H1 (cell line): ENCODE measurements around the gene NDUFS7. TPM values are rescaled to one million over a fixed set of nuclear protein-coding genes. Genes with fewer than 3 reads are reported as not detected.

Experiments used
- CTCF ChIA-PET: fragments of 300-600 bp; sonication (Branson Sonifier 250); formaldehyde crosslinking; loops from one replicate; lab custom pipeline; 2021; ENCODE audit not compliant: partially characterized antibody; lab: Charles Lee
- POLR2A ChIA-PET: fragments of 300-600 bp; sonication (Branson Sonifier 250); formaldehyde crosslinking; loops from one replicate; lab custom pipeline; 2021; ENCODE audit warnings: inconsistent platforms; ENCODE audit not compliant: partially characterized antibody; lab: Charles Lee
- DNase-seq, 2 experiments: peaks; one replicate each; pipeline versions ENCODE4 v3.0.0 to v3.0.0-alpha.2; 2010 to 2022; ENCODE audit warnings: low spot score in 2 of 2, low read depth in 1 of 2, mixed read lengths in 1 of 2
- FAIRE-seq: peaks from 2 replicates; lab custom pipeline; 2011; peaks lifted over from hg19 to GRCh38; lab: Jason Lieb, UNC
- H2AFZ ChIP-seq: 2 replicates; pipeline ENCODE4 v1.8.1; 2012; ENCODE audit warnings: low read length, inconsistent platforms
- H2AK5ac ChIP-seq: 2 replicates; pipeline ENCODE4 v1.6.1; 2013; ENCODE audit warnings: low read depth, low read length
- H2BK120ac ChIP-seq: replicated peaks from 2 replicates; pipeline ENCODE3; 2013; ENCODE audit warnings: low read depth, low read length, inconsistent platforms
- H2BK12ac ChIP-seq: 2 replicates; pipeline ENCODE4 v1.6.1; 2013; ENCODE audit warnings: low read depth, low read length
- H2BK15ac ChIP-seq: 2 replicates; pipeline ENCODE4 v1.6.1; 2013; ENCODE audit warnings: low read length
- H2BK20ac ChIP-seq: 2 replicates; pipeline ENCODE4 v1.6.1; 2013; ENCODE audit warnings: low read length
- H2BK5ac ChIP-seq: 2 replicates; pipeline ENCODE4 v1.6.1; 2013; ENCODE audit warnings: low read depth, low read length
- H3K14ac ChIP-seq: 2 replicates; pipeline ENCODE4 v1.6.1; 2013; ENCODE audit warnings: inconsistent platforms; ENCODE audit not compliant: insufficient read length
- H3K18ac ChIP-seq: 2 replicates; pipeline ENCODE4 v1.6.1; 2013; ENCODE audit warnings: low read length; ENCODE audit errors: extremely low read depth
- H3K23ac ChIP-seq: 2 replicates; pipeline ENCODE4 v1.6.1; 2013; ENCODE audit warnings: inconsistent platforms; ENCODE audit not compliant: insufficient read length
- H3K23me2 ChIP-seq: 2 replicates; pipeline ENCODE4 v1.6.1; 2013; ENCODE audit warnings: low read depth, low read length
- H3K27ac ChIP-seq: 2 replicates; pipeline ENCODE4 v1.6.1; 2011; ENCODE audit warnings: low read depth, low read length, inconsistent platforms
- H3K27me3 ChIP-seq, 4 experiments: replicated peaks in 1 of 4; 1 replicate in 1 of 4; 2 replicates in 3 of 4; pipeline versions ENCODE4 v1.6.1 to v1.8.1; 2011 to 2013; ENCODE audit warnings: low read length in 3 of 4, mild to moderate bottlenecking in 3 of 4, inconsistent platforms in 2 of 4, mixed read lengths in 2 of 4, moderate library complexity in 1 of 4; ENCODE audit not compliant: control insufficient read depth in 3 of 4, insufficient read depth in 3 of 4; ENCODE audit errors: extremely low read depth in 1 of 4
- H3K36me3 ChIP-seq, 4 experiments: 2 replicates each; pipeline versions ENCODE4 v1.6.1 to v1.8.1; 2011 to 2013; ENCODE audit warnings: mild to moderate bottlenecking in 4 of 4, low read length in 3 of 4, moderate library complexity in 2 of 4, control low read depth in 1 of 4, inconsistent platforms in 1 of 4; ENCODE audit not compliant: insufficient read depth in 4 of 4, control insufficient read depth in 2 of 4
- H3K4ac ChIP-seq: replicated peaks from 2 replicates; pipeline ENCODE3; 2013; ENCODE audit warnings: low read length, low read depth, mixed read lengths, inconsistent platforms; ENCODE audit not compliant: insufficient read length
- H3K4me1 ChIP-seq, 4 experiments: replicated peaks in 1 of 4; 1 replicate in 1 of 4; 2 replicates in 3 of 4; pipeline versions ENCODE4 v1.6.1 to v1.8.1; 2011 to 2013; ENCODE audit warnings: low read length in 3 of 4, inconsistent platforms in 2 of 4, mixed read lengths in 1 of 4; ENCODE audit not compliant: insufficient read depth in 4 of 4, control insufficient read depth in 3 of 4
- H3K4me2 ChIP-seq, 2 experiments: 2 replicates each; pipeline versions ENCODE4 v1.6.1 to v1.8.1; 2011 to 2013; ENCODE audit warnings: low read depth in 2 of 2, low read length in 2 of 2, control low read depth in 1 of 2, inconsistent platforms in 1 of 2, mild to moderate bottlenecking in 1 of 2; ENCODE audit not compliant: insufficient read depth in 1 of 2
- H3K4me3 ChIP-seq, 4 experiments: fragments of 200-600, 300-600 bp in 1 of 4; sonication (generic), shearing (Covaris generic), sonication (Bioruptor Twin) in 1 of 4; 2 replicates each; pipeline versions ENCODE4 v1.5.1 to v1.8.1; 2011 to 2016; ENCODE audit warnings: low read length in 4 of 4, low read depth in 3 of 4, control low read depth in 2 of 4, inconsistent platforms in 2 of 4, mild to moderate bottlenecking in 2 of 4, mixed read lengths in 1 of 4, moderate library complexity in 1 of 4; ENCODE audit not compliant: insufficient read depth in 2 of 4; ENCODE audit errors: extremely low read depth in 1 of 4
- H3K56ac ChIP-seq: replicated peaks from 2 replicates; pipeline ENCODE3; 2013; ENCODE audit warnings: low read depth, mild to moderate bottlenecking, mixed read lengths, low read length, inconsistent platforms; ENCODE audit not compliant: insufficient read length
- H3K79me1 ChIP-seq: 2 replicates; pipeline ENCODE4 v1.6.1; 2013; ENCODE audit warnings: low read depth, low read length, control low read depth
- H3K79me2 ChIP-seq, 2 experiments: 2 replicates each; pipeline versions ENCODE4 v1.6.1 to v1.8.1; 2012 to 2013; ENCODE audit warnings: low read length in 2 of 2, mild to moderate bottlenecking in 2 of 2, inconsistent platforms in 1 of 2; ENCODE audit not compliant: insufficient read depth in 2 of 2, control insufficient read depth in 1 of 2
- H3K9ac ChIP-seq, 4 experiments: replicated peaks in 1 of 4; 1 replicate in 1 of 4; 2 replicates in 3 of 4; pipeline versions ENCODE4 v1.6.1 to v1.8.1; 2011 to 2013; ENCODE audit warnings: low read depth in 3 of 4, low read length in 3 of 4, control low read depth in 2 of 4, mild to moderate bottlenecking in 2 of 4, moderate library complexity in 2 of 4, inconsistent platforms in 1 of 4; ENCODE audit errors: extremely low read depth in 1 of 4
- H3K9me3 ChIP-seq, 2 experiments: 2 replicates each; pipeline versions ENCODE4 v1.6.1 to v1.8.1; 2012 to 2013; ENCODE audit warnings: mild to moderate bottlenecking in 2 of 2, moderate library complexity in 2 of 2, control low read depth in 1 of 2, inconsistent platforms in 1 of 2, low read depth in 1 of 2, low read length in 1 of 2, mixed read lengths in 1 of 2; ENCODE audit not compliant: insufficient read depth in 2 of 2
- H4K20me1 ChIP-seq, 2 experiments: replicated peaks in 1 of 2; 2 replicates each; pipeline versions ENCODE3 to v1.8.1; 2011 to 2013; ENCODE audit warnings: inconsistent platforms in 2 of 2, low read length in 2 of 2, mild to moderate bottlenecking in 1 of 2; ENCODE audit not compliant: insufficient read depth in 2 of 2, control insufficient read depth in 1 of 2
- H4K5ac ChIP-seq: 2 replicates; pipeline ENCODE4 v1.6.1; 2013; ENCODE audit warnings: low read length, low read depth, mixed read lengths, inconsistent platforms; ENCODE audit not compliant: insufficient read length
- H4K8ac ChIP-seq: 2 replicates; pipeline ENCODE4 v1.8.0; 2013; ENCODE audit warnings: mild to moderate bottlenecking, moderate library complexity, low read length, inconsistent platforms; ENCODE audit not compliant: insufficient read depth; ENCODE audit errors: extremely low read depth
- H4K91ac ChIP-seq: replicated peaks from 2 replicates; pipeline ENCODE3; 2013; ENCODE audit warnings: low read length, mixed read lengths, inconsistent platforms; ENCODE audit not compliant: insufficient read length
- CTBP2 ChIP-seq: IDR thresholded peaks from 2 replicates; pipeline ENCODE4 v1.7.0; 2011; ENCODE audit warnings: borderline replicate concordance, mild to moderate bottlenecking, moderate library complexity, mixed read lengths, low read length; ENCODE audit not compliant: insufficient read depth, insufficient read length
- SP2 ChIP-seq: IDR thresholded peaks from 2 replicates; pipeline ENCODE4 v1.6.1; 2012; ENCODE audit warnings: mild to moderate bottlenecking, low read length, inconsistent platforms
- WGBS, 2 experiments: shearing (Covaris generic) in 1 of 2; methylation state at CpG; one replicate each; pipeline versions ENCODE4 v1.1.6 to v1.1.7; 2013 to 2015; ENCODE audit warnings: low lambda C conversion rate in 2 of 2, mixed read lengths in 2 of 2, inconsistent platforms in 1 of 2, low coverage in 1 of 2, missing lambda C conversion rate in 1 of 2; ENCODE audit not compliant: insufficient replicate concordance in 2 of 2, insufficient coverage in 1 of 2, insufficient read length in 1 of 2; ENCODE audit errors: extremely low coverage in 1 of 2, missing lambda C conversion rate in 1 of 2; 5-methylcytosine and 5-hydroxymethylcytosine counted together
- polyA plus RNA-seq, 7 experiments: library from polyadenylated mRNA; depleted of rRNA in 3 of 7; stranded (reverse) in 5 of 7; unstranded in 2 of 7; fragments of >200 nt in 5 of 7; fragments of 200-250 nt in 2 of 7; gene quantifications; 1 replicate in 5 of 7; 2 replicates in 1 of 7; 4 replicates in 1 of 7; pipeline versions ENCODE4 v1.2.1 to v1.2.3, GENCODE V29; 2011 to 2013; ENCODE audit warnings: missing spikeins in 2 of 7, mixed read lengths in 2 of 7
- total RNA-seq: library from RNA; stranded (reverse); fragmentation: NEBNext Ultra II Directional; extraction: Animal tissue kit (Norgen Biotek cat#: 25700); gene quantifications from 2 replicates; pipeline ENCODE4 v1.2.1, GENCODE V29; 2021

Gene NDUFS7
- total and polyA plus RNA-seq, 2 of the 8 experiments (the other 6 are each of a cell fraction or from before 2014, with no cell fraction given): 78.1 to 309 TPM

DNA sequence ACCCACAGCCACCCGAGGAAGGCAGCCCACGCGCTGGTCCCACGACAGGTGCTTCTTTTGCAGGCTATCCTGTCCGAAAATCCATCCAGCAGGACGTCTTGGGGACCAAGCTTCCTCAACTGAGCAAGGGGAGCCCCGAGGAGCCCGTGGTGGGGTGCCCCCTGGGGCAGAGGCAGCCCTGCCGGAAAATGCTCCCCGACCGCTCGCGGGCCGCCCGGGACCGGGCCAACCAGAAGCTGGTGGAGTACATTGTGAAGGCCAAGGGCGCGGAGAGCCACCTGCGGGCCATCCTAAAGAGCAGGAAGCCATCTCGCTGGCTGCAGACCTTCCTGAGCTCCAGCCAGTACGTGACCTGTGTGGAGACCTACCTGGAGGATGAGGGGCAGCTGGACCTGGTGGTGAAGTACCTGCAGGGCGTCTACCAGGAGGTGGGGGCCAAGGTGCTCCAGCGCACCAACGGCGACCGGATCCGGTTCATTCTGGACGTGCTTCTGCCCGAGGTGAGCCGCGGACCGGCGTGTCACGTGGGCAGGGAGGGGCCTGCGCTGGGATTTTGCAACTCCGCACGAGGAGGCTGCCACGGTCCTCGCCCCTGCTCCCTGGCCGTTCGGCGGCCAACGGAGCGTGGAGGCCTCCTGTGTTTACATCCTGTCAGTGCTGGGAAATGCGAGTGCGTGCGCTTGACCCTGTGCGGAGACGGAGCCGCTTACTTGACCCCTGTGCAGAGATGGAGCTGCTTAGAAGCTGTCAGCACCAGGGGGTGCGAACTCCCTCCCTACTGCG is 12.9 kb upstream of the NDUFS7 start:
- peaks cover 2% of the 10 kb centered on the region; the same call in 1 of the 2 replicates for H3K79me1 ChIP-seq
- CTCF ChIA-PET: interaction anchor here (1.0 to 2.3 kb wide), 7 partner anchors 10 to 92 kb away, joined by 3 to 12 read pairs (median 3); no protein-coding TSS in a partner anchor
- H4K91ac ChIP-seq: no peak overlapping the region
- H2BK15ac ChIP-seq: no peak overlapping the region
- H3K18ac ChIP-seq: no peak overlapping the region
- no peak for DNase-seq
- no peak overlapping the region for H3K27ac ChIP-seq
- TF ChIP-seq SP2 (no peak), CTBP2 (no peak)
- TF ChIP-seq, all 59 proteins: peak for 0
- no peak overlapping the region for H3K4me3 ChIP-seq
- FAIRE-seq: no peak
- POLR2A ChIA-PET: interaction anchor here (0.8 to 2.8 kb wide), 8 partner anchors 10 to 102 kb away, joined by 3 to 10 read pairs (median 4); partner anchors contain the start of genes CIRBP and NDUFS7
- no peak overlapping the region for H2BK5ac ChIP-seq
- H4K20me1 ChIP-seq: peaks cover 0 to 19% of the 10 kb centered on the region in 2 experiments
- no peaks in the 10 kb centered on the region for H3K9me3 ChIP-seq
- no peak overlapping the region for H2AFZ ChIP-seq
- no peak overlapping the region for H3K56ac ChIP-seq
- H3K9ac ChIP-seq: no peak overlapping the region
- H3K4me1 ChIP-seq: no peaks in the 10 kb centered on the region
- no peak overlapping the region for H3K4me2 ChIP-seq
- WGBS, 2 experiments: 95% methylated on average over 51 of the region's 52 CpGs; no CpG with 5 or more reads in 1 of the 2 experiments
- no peak overlapping the region for H3K4ac ChIP-seq
- no peak overlapping the region for H2BK20ac ChIP-seq
- no peak overlapping the region for H2BK12ac ChIP-seq
- no peak overlapping the region for H3K14ac ChIP-seq
- no peaks in the 10 kb centered on the region for H3K27me3 ChIP-seq
- H2BK120ac ChIP-seq: no peak overlapping the region
- H3K79me2 ChIP-seq: no peaks in the 10 kb centered on the region
- no peak overlapping the region for H3K23ac ChIP-seq
- H4K5ac ChIP-seq: no peak overlapping the region
- no peak overlapping the region for H2AK5ac ChIP-seq
- no peaks in the 10 kb centered on the region for H3K23me2 ChIP-seq
- peaks cover 21 to 56% (median 46%) of the 10 kb centered on the region in 4 experiments for H3K36me3 ChIP-seq
- no peak overlapping the region; the same call in 1 of the 2 replicates for H4K8ac ChIP-seq
